Measurements from ENCODE around the gene FLVCR1. TPM values are rescaled to one million over a fixed set of nuclear protein-coding genes. Genes with fewer than 3 reads are reported as not detected.

The FLVCR1 gene
- total RNA-seq, 2 experiments from 2014 or later, result 13.5 to 13.9 TPM

- Mint-ChIP-seq H3K4me3 (no peak overlapping the region), H3K27ac (no peak overlapping the region), H3K27me3 (no peaks in the 10 kb centered on the region), H3K4me1 (no peaks in the 10 kb centered on the region), H3K36me3 (ENCODE audit: low read depth) (no peaks in the 10 kb centered on the region), H3K9me3 (ENCODE audit: low read depth) (no peaks in the 10 kb centered on the region)
- intact Hi-C loops (cut with DNase I, micrococcal nuclease), result no loop called here
- POLR2A ChIA-PET, result no interaction called here
- no peak for DNase-seq
- CTCF ChIA-PET, result interaction anchor here (0.6 kb wide), 1 partner anchor 15 kb away, joined by 3 read pairs; no protein-coding TSS in a partner anchor
- ATAC-seq, result no peak
Observed at GRCh38 chr1:212937034-212937433, 79.0 kb downstream of the FLVCR1 start.

- intact Hi-C loops (cut with DNase I, micrococcal nuclease), result no loop called here
- no peak for DNase-seq
- no peaks in the 10 kb centered on the region for H3K4me1 Mint-ChIP-seq
- H3K36me3 Mint-ChIP-seq (ENCODE audit: low read depth), result no peaks in the 10 kb centered on the region
- no peak overlapping the region for H3K27ac Mint-ChIP-seq
- ATAC-seq, result no peak
- no peaks in the 10 kb centered on the region for H3K9me3 Mint-ChIP-seq (ENCODE audit: low read depth)
- ChIA-PET CTCF (no interaction called here), POLR2A (no interaction called here)
- no peaks in the 10 kb centered on the region for H3K27me3 Mint-ChIP-seq
- H3K4me3 Mint-ChIP-seq, result no peak overlapping the region
Observed at GRCh38 chr1:212938846-212939245, 80.8 kb downstream of the FLVCR1 start.

GRCh38 chr1:212941452-212941851 is 83.4 kb downstream of the FLVCR1 start:
- peaks cover 1% of the 10 kb centered on the region for H3K27me3 Mint-ChIP-seq
- no peaks in the 10 kb centered on the region for H3K4me1 Mint-ChIP-seq
- no peak for DNase-seq
- no peaks in the 10 kb centered on the region for H3K36me3 Mint-ChIP-seq (ENCODE audit: low read depth)
- no peak for ATAC-seq
- no peak overlapping the region for H3K4me3 Mint-ChIP-seq
- ChIA-PET CTCF (interaction anchor here (0.6 kb wide), 1 partner anchor 860 kb away, joined by 3 read pairs; no protein-coding TSS in a partner anchor), POLR2A (no interaction called here)
- intact Hi-C loops (cut with DNase I, micrococcal nuclease), result loop anchor here in 1 of 2 experiments (5.0 kb wide), 1 partner anchor 594 kb away; no protein-coding TSS in a partner anchor
- no peaks in the 10 kb centered on the region for H3K9me3 Mint-ChIP-seq (ENCODE audit: low read depth)
- no peak overlapping the region for H3K27ac Mint-ChIP-seq

- intact Hi-C loops (cut with DNase I, micrococcal nuclease), result loop anchor here in 1 of 2 experiments (5.0 kb wide), 1 partner anchor 596 kb away; no protein-coding TSS in a partner anchor
- Mint-ChIP-seq H3K4me3 (no peak overlapping the region), H3K9me3 (ENCODE audit: low read depth) (no peaks in the 10 kb centered on the region), H3K27me3 (peaks cover 1% of the 10 kb centered on the region), H3K36me3 (ENCODE audit: low read depth) (no peaks in the 10 kb centered on the region), H3K27ac (no peak overlapping the region), H3K4me1 (no peaks in the 10 kb centered on the region)
- ATAC-seq (no peak), DNase-seq (no peak)
- ChIA-PET POLR2A (no interaction called here), CTCF (interaction anchor here (0.7 kb wide), 1 partner anchor 19 kb away, joined by 5 read pairs; no protein-coding TSS in a partner anchor)
Observed at GRCh38 chr1:212942679-212943392, 84.8 kb downstream of the FLVCR1 start.

- Mint-ChIP-seq H3K4me3 (no peak overlapping the region), H3K27ac (no peak overlapping the region), H3K27me3 (peaks cover 1% of the 10 kb centered on the region), H3K36me3 (ENCODE audit: low read depth) (no peaks in the 10 kb centered on the region), H3K4me1 (no peaks in the 10 kb centered on the region), H3K9me3 (ENCODE audit: low read depth) (no peaks in the 10 kb centered on the region)
- DNase-seq (no peak), ATAC-seq (no peak)
- CTCF ChIA-PET, result no interaction called here
- intact Hi-C loops (cut with DNase I, micrococcal nuclease), result loop anchor here in 1 of 2 experiments (5.0 kb wide), 1 partner anchor 596 kb away; no protein-coding TSS in a partner anchor
- POLR2A ChIA-PET, result no interaction called here
Observed at GRCh38 chr1:212943393-212943710, 85.3 kb downstream of the FLVCR1 start.

- no peaks in the 10 kb centered on the region for H3K36me3 Mint-ChIP-seq (ENCODE audit: low read depth)
- ChIA-PET POLR2A (no interaction called here), CTCF (no interaction called here)
- no peak overlapping the region for H3K27ac Mint-ChIP-seq
- intact Hi-C loops (cut with DNase I, micrococcal nuclease), result loop anchor here in 1 of 2 experiments (5.0 kb wide), 1 partner anchor 597 kb away; no protein-coding TSS in a partner anchor
- no peaks in the 10 kb centered on the region for H3K9me3 Mint-ChIP-seq (ENCODE audit: low read depth)
- ATAC-seq (no peak), DNase-seq (no peak)
- no peaks in the 10 kb centered on the region for H3K4me1 Mint-ChIP-seq
- peaks cover 8% of the 10 kb centered on the region for H3K27me3 Mint-ChIP-seq
- no peak overlapping the region for H3K4me3 Mint-ChIP-seq
Observed at GRCh38 chr1:212944229-212944901, 86.3 kb downstream of the FLVCR1 start.

GRCh38 chr1:212945056-212945455 is 87.0 kb downstream of the FLVCR1 start:
- H3K9me3 Mint-ChIP-seq (ENCODE audit: low read depth), result no peaks in the 10 kb centered on the region
- intact Hi-C loops (cut with DNase I, micrococcal nuclease), result no loop called here
- H3K4me1 Mint-ChIP-seq, result peaks cover under 1% of the 10 kb centered on the region
- no peak overlapping the region for H3K4me3 Mint-ChIP-seq
- ChIA-PET CTCF (no interaction called here), POLR2A (no interaction called here)
- peaks cover under 1% of the 10 kb centered on the region for H3K36me3 Mint-ChIP-seq (ENCODE audit: low read depth)
- DNase-seq (no peak), ATAC-seq (no peak)
- H3K27me3 Mint-ChIP-seq, result peaks cover 12% of the 10 kb centered on the region
- no peak overlapping the region for H3K27ac Mint-ChIP-seq

GRCh38 chr1:212945463-212946160 is 87.5 kb downstream of the FLVCR1 start:
- intact Hi-C loops (cut with DNase I, micrococcal nuclease), result no loop called here
- peaks cover 2% of the 10 kb centered on the region for H3K36me3 Mint-ChIP-seq (ENCODE audit: low read depth)
- no peak overlapping the region for H3K4me3 Mint-ChIP-seq
- no peak overlapping the region for H3K27ac Mint-ChIP-seq
- ATAC-seq (no peak), DNase-seq (no peak)
- peaks cover 3% of the 10 kb centered on the region for H3K4me1 Mint-ChIP-seq
- H3K9me3 Mint-ChIP-seq (ENCODE audit: low read depth), result no peaks in the 10 kb centered on the region
- H3K27me3 Mint-ChIP-seq, result peaks cover 16% of the 10 kb centered on the region
- POLR2A ChIA-PET, result no interaction called here
- CTCF ChIA-PET, result interaction anchor here (1.4 kb wide), 1 partner anchor 50 kb away, joined by 4 read pairs; no protein-coding TSS in a partner anchor

- POLR2A ChIA-PET, result no interaction called here
- peaks cover 20% of the 10 kb centered on the region for H3K27me3 Mint-ChIP-seq
- H3K9me3 Mint-ChIP-seq (ENCODE audit: low read depth), result no peaks in the 10 kb centered on the region
- H3K4me1 Mint-ChIP-seq, result peaks cover 6% of the 10 kb centered on the region
- no peak for DNase-seq
- intact Hi-C loops (cut with DNase I, micrococcal nuclease), result no loop called here
- H3K4me3 Mint-ChIP-seq, result no peak overlapping the region
- ATAC-seq, result no peak
- no peak overlapping the region for H3K27ac Mint-ChIP-seq
- H3K36me3 Mint-ChIP-seq (ENCODE audit: low read depth), result peaks cover 2% of the 10 kb centered on the region
- CTCF ChIA-PET, result interaction anchor here (1.4 kb wide), 1 partner anchor 49 kb away, joined by 4 read pairs; no protein-coding TSS in a partner anchor
Observed at GRCh38 chr1:212946872-212947271, 88.8 kb downstream of the FLVCR1 start.
